Smooth muscle cell of trachea (primary cell): ENCODE measurements around the gene LCA5L. TPM values are rescaled to one million over a fixed set of nuclear protein-coding genes. Genes with fewer than 3 reads are reported as not detected.

Experiments used
- total RNA-seq: library from RNA; depleted of rRNA; stranded (reverse); fragments of >200 nt; gene quantifications from 2 replicates; pipeline ENCODE4 v1.2.1, GENCODE V29; 2014

The LCA5L gene
- 0.66 and 0.87 TPM in 2 replicates for total RNA-seq

GRCh38 chr21:39445321-39446269 is at the start of gene LCA5L:
LCA5L (minus strand) TSS chr21:39445778; CDS start chr21:39428493, 17,285 bp downstream.

GRCh38 chr21:39451332-39452206 is 6.0 kb upstream of the LCA5L start, which contains the start of gene SH3BGR:
SH3BGR (plus strand) TSS chr21:39451970; CDS start chr21:39452097, 127 bp downstream.

Other genes with a start within 250 kb of the LCA5L start
- gene BRWD1, start 132.1 kb downstream of the LCA5L start, total RNA-seq = 48.5 and 60.9 TPM in 2 replicates
- 143 and 303 TPM in 2 replicates for gene HMGN1, start 96.7 kb downstream of the LCA5L start, total RNA-seq
- 2.2 and 2.8 TPM in 2 replicates for gene SH3BGR, start 6.2 kb upstream of the LCA5L start, total RNA-seq
- 0.15 and 0.17 TPM in 2 replicates for gene B3GALT5, start 167.2 kb upstream of the LCA5L start, total RNA-seq